AG04449 (cell line): ENCODE results near the gene TRIM22.

ENCODE experiments used
- CTCF ChIA-PET: fragments of 350-600 bp; formaldehyde crosslinking; extraction: SDS; loops from one replicate; lab custom pipeline; 2021; ENCODE audit warnings: antibody characterized with exemption; lab: Yijun Ruan, JAX
- POLR2A ChIA-PET: fragments of 400-600, 350-600 bp; formaldehyde crosslinking; extraction: SDS; loops from one replicate; lab custom pipeline; 2020; ENCODE audit warnings: antibody characterized with exemption, inconsistent platforms; lab: Yijun Ruan, JAX
- DNase-seq: peaks from one replicate; pipeline ENCODE4 v3.0.0-alpha.2; 2010; ENCODE audit warnings: low read depth, low spot score
- H3K4me3 ChIP-seq: 2 replicates; pipeline ENCODE4 v1.5.1; 2011; ENCODE audit warnings: low read depth, mild to moderate bottlenecking, control low read depth, low read length
- CTCF ChIP-seq: IDR thresholded peaks from one replicate; pipeline ENCODE4 v1.5.1; 2011; ENCODE audit warnings: mild to moderate bottlenecking, moderate library complexity, low read length, control low read depth, inconsistent platforms; ENCODE audit not compliant: insufficient read depth; ENCODE audit errors: missing control alignments

The TRIM22 gene

GRCh38 chr11:5663511-5663910, 26.1 kb upstream of the TRIM22 start:
- ChIA-PET CTCF (interaction anchor here (1.0 kb wide), 1 partner anchor 17 kb away, joined by 3 read pairs; no protein-coding TSS in a partner anchor), POLR2A (no interaction called here)
- no peak for DNase-seq
- H3K4me3 ChIP-seq, result no peak overlapping the region
- no peak for TF ChIP-seq CTCF

- no peak for DNase-seq
- H3K4me3 ChIP-seq, result no peak overlapping the region
- ChIA-PET CTCF (interaction anchor here (0.9 kb wide), 1 partner anchor 19 kb away, joined by 3 read pairs; no protein-coding TSS in a partner anchor), POLR2A (no interaction called here)
- TF ChIP-seq CTCF, result no peak
Observed at GRCh38 chr11:5665051-5665570, 24.5 kb upstream of the TRIM22 start.

GRCh38 chr11:5665746-5666401, 23.7 kb upstream of the TRIM22 start:
- DNase-seq, result no peak
- POLR2A ChIA-PET, result no interaction called here
- CTCF ChIA-PET, result interaction anchor here (0.6 to 0.9 kb wide), 3 partner anchors 13 to 267 kb away, joined by 3 read pairs; no protein-coding TSS in a partner anchor
- no peak for TF ChIP-seq CTCF
- H3K4me3 ChIP-seq, result no peak overlapping the region

GRCh38 chr11:5666402-5666793, 23.2 kb upstream of the TRIM22 start:
- ChIA-PET POLR2A (no interaction called here), CTCF (interaction anchor here (0.6 kb wide), 2 partner anchors 12 to 266 kb away, joined by 3 read pairs; no protein-coding TSS in a partner anchor)
- TF ChIP-seq CTCF, result no peak
- no peak for DNase-seq
- H3K4me3 ChIP-seq, result no peak overlapping the region

- ChIA-PET CTCF (interaction anchor here (1.2 kb wide), 1 partner anchor 75 kb away, joined by 3 read pairs; no protein-coding TSS in a partner anchor), POLR2A (no interaction called here)
- DNase-seq, result no peak
- TF ChIP-seq CTCF, result no peak
- no peak overlapping the region for H3K4me3 ChIP-seq
Observed at GRCh38 chr11:5671831-5672230, 17.8 kb upstream of the TRIM22 start.

- POLR2A ChIA-PET, result no interaction called here
- no peak for DNase-seq
- no peak overlapping the region for H3K4me3 ChIP-seq
- TF ChIP-seq CTCF, result no peak
- CTCF ChIA-PET, result interaction anchor here (1.6 kb wide), 1 partner anchor 10 kb away, joined by 8 read pairs; the partner anchor contains the start of gene TRIM5
Observed at GRCh38 chr11:5674391-5674790, 15.2 kb upstream of the TRIM22 start.
